GM12878 (cell line): ENCODE measurements around the gene PLSCR3. TPM values are rescaled to one million over a fixed set of nuclear protein-coding genes. Genes with fewer than 3 reads are reported as not detected.

Experiments
- ATAC-seq: fragments of 200-7000 bp; cut with Tn5 transposase; 3 replicates; pipeline ENCODE4 v1.9.1; 2020; ENCODE audit warnings: mild to moderate bottlenecking, moderate library complexity
- BruUV-seq: library from RNA; stranded (reverse); fragments of 400-500 nt; replicated peaks from 2 replicates; lab custom pipeline; 2021; lab: Mats Ljungman, UMichigan
- CTCF ChIA-PET: fragments of 300-600 bp; sonication (Branson Sonifier 250); formaldehyde crosslinking; extraction: SDS; loops from one replicate; lab custom pipeline; 2021; ENCODE audit warnings: inconsistent platforms; lab: Yijun Ruan, JAX
- POLR2A ChIA-PET: fragments of 350-600 bp; formaldehyde crosslinking; extraction: SDS; loops from one replicate; lab custom pipeline; 2021; ENCODE audit warnings: inconsistent platforms; lab: Charles Lee
- RAD21 ChIA-PET: fragments of 300-600 bp; sonication (Branson Sonifier 250); formaldehyde crosslinking; loops from one replicate; lab custom pipeline; 2023; ENCODE audit warnings: antibody characterized with exemption; ENCODE audit not compliant: unreplicated experiment; lab: Charles Lee
- SMC1A ChIA-PET: fragments of 300-600 bp; sonication (Branson Sonifier 250); formaldehyde crosslinking; loops from one replicate; lab custom pipeline; 2023; ENCODE audit not compliant: unreplicated experiment, uncharacterized antibody; lab: Charles Lee
- DNase-seq: peaks from one replicate; pipeline ENCODE4 v3.0.0-alpha.2; 2011; ENCODE audit warnings: low read depth, low spot score
- FAIRE-seq: peaks from 3 replicates; lab custom pipeline; 2011; peaks lifted over from hg19 to GRCh38; lab: Jason Lieb, UNC
- H2AFZ ChIP-seq: 2 replicates; pipeline ENCODE4 v1.6.0; 2011; ENCODE audit warnings: low read depth, low read length, control low read depth; ENCODE audit not compliant: control insufficient read depth
- H3K27ac ChIP-seq: 2 replicates; pipeline ENCODE4 v1.5.1; 2011; ENCODE audit warnings: control low read depth; ENCODE audit not compliant: control insufficient read depth, insufficient read depth
- H3K27me3 ChIP-seq, 2 experiments: replicated peaks in 1 of 2; 2 replicates each; pipeline versions ENCODE4 v1.6.0 to v1.6.1; 2011; ENCODE audit warnings: low read length in 1 of 2; ENCODE audit not compliant: control insufficient read depth in 2 of 2, insufficient read depth in 2 of 2
- H3K36me3 ChIP-seq, 2 experiments: 2 replicates each; pipeline ENCODE4 v1.5.1; 2011; ENCODE audit warnings: low read length in 1 of 2; ENCODE audit not compliant: control insufficient read depth in 2 of 2, insufficient read depth in 2 of 2
- H3K4me1 ChIP-seq: 2 replicates; pipeline ENCODE4 v1.6.1; 2011; ENCODE audit warnings: mild to moderate bottlenecking, low read length, moderate library complexity, mixed read lengths; ENCODE audit not compliant: control insufficient read depth, insufficient read depth
- H3K4me2 ChIP-seq: 2 replicates; pipeline ENCODE4 v1.6.0; 2011; ENCODE audit warnings: control low read depth; ENCODE audit not compliant: control insufficient read depth, insufficient read depth
- H3K4me3 ChIP-seq: fragments of 200-600 bp; sonication (generic); 2 replicates; pipeline ENCODE4 v1.5.1; 2016
- H3K79me2 ChIP-seq: 2 replicates; pipeline ENCODE4 v1.6.0; 2011; ENCODE audit warnings: low read length; ENCODE audit not compliant: control insufficient read depth, insufficient read depth
- H3K9ac ChIP-seq: 2 replicates; pipeline ENCODE4 v1.8.0; 2011; ENCODE audit warnings: low read length, control low read depth, mixed read lengths; ENCODE audit not compliant: control insufficient read depth, insufficient read depth
- H3K9me3 ChIP-seq: replicated peaks from 3 replicates; pipeline ENCODE4 v1.5.1; 2011; ENCODE audit warnings: mild to moderate bottlenecking, low read length; ENCODE audit not compliant: control insufficient read depth, insufficient read depth
- H4K20me1 ChIP-seq: 2 replicates; pipeline ENCODE4 v1.6.0; 2011; ENCODE audit not compliant: control insufficient read depth, insufficient read depth
- CBFB ChIP-seq: IDR thresholded peaks from 2 replicates; pipeline ENCODE4 v1.6.1; 2016; ENCODE audit warnings: antibody characterized with exemption, low read depth
- CTCF ChIP-seq, 3 experiments: IDR thresholded peaks in 2 of 3; conservative IDR thresholded peaks in 1 of 3; 2 replicates each; pipeline ENCODE4 v1.5.1; 2011; ENCODE audit warnings: low read depth in 3 of 3, low read length in 3 of 3, mild to moderate bottlenecking in 3 of 3, control low read depth in 2 of 3, moderate library complexity in 2 of 3, inconsistent platforms in 1 of 3, mixed read lengths in 1 of 3; ENCODE audit not compliant: control insufficient read depth in 2 of 3, insufficient read depth in 1 of 3; ENCODE audit errors: extremely low read depth in 1 of 3
- E4F1 ChIP-seq: fragments of 450-650 bp; IDR thresholded peaks from 2 replicates; pipeline ENCODE4 v1.6.1; 2018; ENCODE audit warnings: borderline replicate concordance, mild to moderate bottlenecking; ENCODE audit not compliant: partially characterized antibody
- KAT2A ChIP-seq: conservative IDR thresholded peaks from 2 replicates; pipeline ENCODE4 v1.6.1; 2011; ENCODE audit warnings: low read depth, low read length; ENCODE audit not compliant: control insufficient read depth
- NBN ChIP-seq: fragments of 450-650 bp; IDR thresholded peaks from 2 replicates; pipeline ENCODE4 v1.6.1; 2016
- WRNIP1 ChIP-seq: IDR thresholded peaks from 2 replicates; pipeline ENCODE4 v1.6.1; 2011; ENCODE audit warnings: low read depth, low read length, improper control_type of control experiment, borderline replicate concordance
- WGBS: methylation state at CpG from one replicate; pipeline ENCODE4 v1.1.6; 2016; ENCODE audit warnings: low lambda C conversion rate; ENCODE audit not compliant: insufficient replicate concordance, insufficient coverage; ENCODE audit errors: missing lambda C conversion rate; 5-methylcytosine and 5-hydroxymethylcytosine counted together
- in situ Hi-C: fragments of 300-500 bp; cut with MboI; formaldehyde crosslinking; loops from 9 replicates; pipeline ENCODE4 v1.14.3; 2018; ENCODE audit warnings: mixed read lengths
- intact Hi-C: fragments of 100-400 bp; cut with micrococcal nuclease; formaldehyde crosslinking; loops from one replicate; pipeline ENCODE4 v1.14.2; 2022; ENCODE audit not compliant: unreplicated experiment
- polyA plus RNA-seq, 11 experiments: library from polyadenylated mRNA; depleted of rRNA in 4 of 11; unstranded in 6 of 11; stranded (reverse) in 5 of 11; fragments of >200 nt; fragmentation: Nextera tagmentation in 4 of 11; fragmentation: Illumina TruSeq in 1 of 11; extraction: Ambion mirVana in 4 of 11; extraction: Trizol in 1 of 11; gene quantifications; 1 replicate in 1 of 11; 2 replicates in 10 of 11; pipeline versions ENCODE4 v1.2.1 to v1.2.3, GENCODE V29; 2011 to 2016; ENCODE audit warnings: inconsistent platforms in 2 of 11, missing spikeins in 2 of 11, low read depth in 1 of 11
- total RNA-seq, 4 experiments: library from RNA; depleted of rRNA in 3 of 4; stranded (reverse); fragments of >200 nt in 3 of 4; fragmentation: Illumina TruSeq in 1 of 4; extraction: Trizol in 1 of 4; gene quantifications; 2 replicates each; pipeline versions ENCODE4 v1.2.1 to v1.2.3, GENCODE V29; 2013 to 2021

PLSCR3 gene
- total and polyA plus RNA-seq, 10 of the 15 experiments (the other 5 are each of a cell fraction or from before 2014, with no cell fraction given) = 9.9 to 51.4 (median 43.4) TPM

GRCh38 chr17:7437369-7437863, 43.1 kb upstream of the PLSCR3 start:
- no peak overlapping the region for H2AFZ ChIP-seq
- DNase-seq (no peak), ATAC-seq (no peak), FAIRE-seq (no peak)
- peaks cover 6% of the 10 kb centered on the region for H3K79me2 ChIP-seq
- H3K4me2 ChIP-seq = peak overlapping the region; percentile 85
- no TSS peak for BruUV-seq
- TF ChIP-seq WRNIP1 (no peak), E4F1 (no peak), CBFB (no peak), CTCF (IDR thresholded peaks at IDR 0.05 in 2 of 3, conservative IDR thresholded peaks at IDR 0.05 in 1 of 3; ENCODE audit: control insufficient read depth in 2 of 3, extremely low read depth in 1 of 3, insufficient read depth in 1 of 3, low read depth in 3 of 3, low read length in 3 of 3) (no peak), KAT2A (no peak), NBN (no peak)
- WGBS = 70% methylated on average over 30 of the region's 31 CpGs
- peak overlapping the region; percentile 33; the same call in 1 of the 2 replicates for H3K4me3 ChIP-seq
- no peaks in the 10 kb centered on the region for H3K9me3 ChIP-seq
- ChIA-PET SMC1A (interaction anchor here (1.3 to 3.4 kb wide), 3 partner anchors 82 to 124 kb away, joined by 5 to 35 read pairs (median 5); partner anchors contain the start of gene TNFSF13), CTCF (interaction anchor here (0.7 to 3.4 kb wide), 18 partner anchors 9 to 973 kb away, joined by 3 to 58 read pairs (median 6); partner anchors contain the start of genes ACAP1, CD68, CHRNB1 and POLR2A), RAD21 (interaction anchor here (0.8 to 3.0 kb wide), 11 partner anchors 34 to 250 kb away, joined by 3 to 21 read pairs (median 5); partner anchors contain the start of genes CD68, MPDU1, POLR2A and TMEM256), POLR2A (interaction anchor here (1.3 to 8.2 kb wide), 6 partner anchors 8 to 81 kb away, joined by 3 to 63 read pairs (median 10); partner anchors contain the start of genes CHRNB1, POLR2A and ZBTB4)
- H3K27ac ChIP-seq = no peak overlapping the region
- in situ Hi-C loops (no loop called here), intact Hi-C loops (loop anchor here (5.0 to 10.0 kb wide), 4 partner anchors 35 to 393 kb away; partner anchors contain the start of genes KCTD11, SENP3, SLC16A11 and TMEM256)
- H3K36me3 ChIP-seq = no peaks in the 10 kb centered on the region
- peaks cover 0 to 4% of the 10 kb centered on the region in 2 experiments; a peak in 2 of 4 replicates for H3K27me3 ChIP-seq
- H3K9ac ChIP-seq = no peak overlapping the region
- no peaks in the 10 kb centered on the region for H4K20me1 ChIP-seq
- H3K4me1 ChIP-seq = peaks cover 29% of the 10 kb centered on the region
